Left lung (tissue), 10 donors: ENCODE results near the gene TMF1. TPM values are rescaled to one million over a fixed set of nuclear protein-coding genes. Genes with fewer than 3 reads are reported as not detected.
A peak's percentile ranks its signal among the peaks of the same experiment; 100 is the strongest.

ENCODE experiments used
- ATAC-seq: fragments of 200-7000 bp; cut with Tn5 transposase; one replicate; pipeline ENCODE4 v1.9.1; 2020; ENCODE audit warnings: moderate library complexity
- DNase-seq, 4 donors: peaks; one replicate each; pipeline ENCODE4 v3.0.0-alpha.2; 2013 to 2020
- H3K27ac ChIP-seq, 2 donors: fragments of 200-600 bp; sonication (generic) in 1 of 2; one replicate each; pipeline versions ENCODE4 v1.5.0 to v1.8.0; 2020 to 2021
- H3K27me3 ChIP-seq, 2 donors: fragments of 200-600 bp; sonication (generic) in 1 of 2; one replicate each; pipeline versions ENCODE4 v1.5.0 to v1.8.0; 2020 to 2021
- H3K36me3 ChIP-seq, 2 donors: fragments of 200-600 bp; sonication (generic) in 1 of 2; one replicate each; pipeline versions ENCODE4 v1.5.0 to v1.8.0; 2020 to 2021
- H3K4me1 ChIP-seq, 2 donors: fragments of 200-600 bp; one replicate each; pipeline ENCODE4 v1.8.0; 2021
- H3K4me3 ChIP-seq, 2 donors: fragments of 200-600 bp; sonication (generic) in 1 of 2; one replicate each; pipeline versions ENCODE4 v1.5.0 to v1.8.0; 2020 to 2021; ENCODE audit warnings: mild to moderate bottlenecking in 1 of 2
- H3K9me3 ChIP-seq, 2 donors: fragments of 200-600 bp; sonication (generic) in 1 of 2; one replicate each; pipeline versions ENCODE4 v1.5.0 to v1.8.0; 2020 to 2021
- intact Hi-C, 2 donors: fragments of 100-400 bp; cut with DNase I; formaldehyde crosslinking; loops; one replicate each; pipeline versions ENCODE4 v1.11.2 to v1.14.2; 2022
- polyA plus RNA-seq, 6 donors: library from polyadenylated mRNA; unstranded; fragments of 120-200 nt; gene quantifications; one replicate each; pipeline ENCODE4 v1.2.1, GENCODE V29; 2013; ENCODE audit not compliant: insufficient read length in 6 of 6
- total RNA-seq, 2 donors: library from RNA; stranded (reverse); fragmentation: NEBNext Ultra II Directional; extraction: Animal tissue kit (Norgen Biotek cat#: 25700); gene quantifications; one replicate each; pipeline ENCODE4 v1.2.1, GENCODE V29; 2021
- TF ChIP-seq, protein P1 (sequence below), 2 donors: fragments of 200-600 bp; sonication (generic) in 1 of 2; IDR thresholded peaks; one replicate each; pipeline versions ENCODE4 v1.5.0 to v1.8.0; 2021; ENCODE audit warnings: antibody characterized with exemption in 2 of 2
- donor health status: DM: no; HTN: yes; CAD: no.
- donor health status: DM: no; HTN: no; CAD: no.

Gene TMF1
- total and polyA plus RNA-seq, 8 donors: 38.4 to 61.1 (median 50.2) TPM

DNA sequence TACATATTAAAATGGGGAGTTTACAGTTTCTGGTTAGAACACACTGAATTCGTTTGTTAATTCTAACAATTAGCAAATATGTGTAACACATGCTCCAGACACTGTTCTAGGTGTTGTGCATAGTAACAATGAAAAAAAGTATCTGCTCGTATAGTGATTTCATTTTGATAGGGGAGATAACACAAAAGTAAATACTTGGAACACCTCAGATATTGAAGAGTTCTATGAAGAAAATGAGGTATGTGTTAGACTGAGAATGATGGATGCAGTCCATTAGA is 6.8 kb upstream of the TMF1 start:
- Histone ChIP-seq H3K36me3 (peaks cover 0 to 77% of the 10 kb centered on the region in 2 donors), H3K4me1 (no peaks in the 10 kb centered on the region), H3K9me3 (no peaks in the 10 kb centered on the region), H3K27me3 (no peaks in the 10 kb centered on the region), H3K27ac (peak overlapping the region in 1 of 2 donors; percentile 50), H3K4me3 (no peak overlapping the region)
- intact Hi-C loops: no loop called here
- DNase-seq (no peak), ATAC-seq (no peak)
- TF ChIP-seq, protein P1, sequence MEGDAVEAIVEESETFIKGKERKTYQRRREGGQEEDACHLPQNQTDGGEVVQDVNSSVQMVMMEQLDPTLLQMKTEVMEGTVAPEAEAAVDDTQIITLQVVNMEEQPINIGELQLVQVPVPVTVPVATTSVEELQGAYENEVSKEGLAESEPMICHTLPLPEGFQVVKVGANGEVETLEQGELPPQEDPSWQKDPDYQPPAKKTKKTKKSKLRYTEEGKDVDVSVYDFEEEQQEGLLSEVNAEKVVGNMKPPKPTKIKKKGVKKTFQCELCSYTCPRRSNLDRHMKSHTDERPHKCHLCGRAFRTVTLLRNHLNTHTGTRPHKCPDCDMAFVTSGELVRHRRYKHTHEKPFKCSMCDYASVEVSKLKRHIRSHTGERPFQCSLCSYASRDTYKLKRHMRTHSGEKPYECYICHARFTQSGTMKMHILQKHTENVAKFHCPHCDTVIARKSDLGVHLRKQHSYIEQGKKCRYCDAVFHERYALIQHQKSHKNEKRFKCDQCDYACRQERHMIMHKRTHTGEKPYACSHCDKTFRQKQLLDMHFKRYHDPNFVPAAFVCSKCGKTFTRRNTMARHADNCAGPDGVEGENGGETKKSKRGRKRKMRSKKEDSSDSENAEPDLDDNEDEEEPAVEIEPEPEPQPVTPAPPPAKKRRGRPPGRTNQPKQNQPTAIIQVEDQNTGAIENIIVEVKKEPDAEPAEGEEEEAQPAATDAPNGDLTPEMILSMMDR (IDR thresholded peaks at IDR 0.05): no peak

DNA sequence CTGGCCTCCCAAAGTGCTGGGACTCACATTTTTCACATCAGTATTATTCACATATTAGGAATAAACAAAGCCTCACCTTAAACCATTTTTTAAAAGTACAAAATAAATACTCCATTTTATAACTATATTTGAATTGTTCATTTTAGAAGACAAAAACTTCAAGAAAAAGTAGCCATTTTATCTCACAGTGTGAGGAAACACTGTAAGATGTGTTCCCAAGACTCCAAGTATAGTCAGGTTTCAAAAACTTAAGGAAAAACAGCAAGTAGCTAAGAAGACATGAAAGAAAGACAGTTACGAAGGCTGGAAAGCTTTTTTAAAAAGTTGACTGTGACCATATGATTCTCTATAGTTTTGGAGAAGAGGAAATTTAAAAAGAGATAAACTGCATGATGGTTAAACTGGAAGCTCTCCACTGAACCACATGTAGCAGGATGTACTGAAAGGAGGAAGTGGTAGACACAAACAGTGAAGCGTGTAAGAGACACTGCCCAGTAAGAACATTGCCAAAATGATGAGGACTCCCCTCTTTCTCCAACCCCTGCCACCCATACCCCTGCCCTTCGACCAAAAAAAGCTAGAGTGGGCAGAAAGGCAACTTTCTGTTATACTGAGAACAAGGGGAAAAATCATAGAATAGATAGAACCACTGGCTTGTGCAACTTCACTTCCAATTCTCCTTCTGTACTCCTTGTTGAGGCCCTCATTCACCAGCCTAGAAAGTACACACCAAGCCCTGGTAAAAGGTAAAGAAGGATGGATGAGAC is 6.2 kb upstream of the TMF1 start:
- Histone ChIP-seq H3K27me3 (no peaks in the 10 kb centered on the region), H3K9me3 (no peaks in the 10 kb centered on the region), H3K4me3 (no peak overlapping the region), H3K27ac (peak overlapping the region in 1 of 2 donors; percentile 50), H3K4me1 (no peaks in the 10 kb centered on the region), H3K36me3 (peaks cover 0 to 81% of the 10 kb centered on the region in 2 donors)
- intact Hi-C loops: no loop called here
- TF ChIP-seq, protein P1 (IDR thresholded peaks at IDR 0.05): no peak
- DNase-seq (no peak), ATAC-seq (peak; percentile 36)

DNA sequence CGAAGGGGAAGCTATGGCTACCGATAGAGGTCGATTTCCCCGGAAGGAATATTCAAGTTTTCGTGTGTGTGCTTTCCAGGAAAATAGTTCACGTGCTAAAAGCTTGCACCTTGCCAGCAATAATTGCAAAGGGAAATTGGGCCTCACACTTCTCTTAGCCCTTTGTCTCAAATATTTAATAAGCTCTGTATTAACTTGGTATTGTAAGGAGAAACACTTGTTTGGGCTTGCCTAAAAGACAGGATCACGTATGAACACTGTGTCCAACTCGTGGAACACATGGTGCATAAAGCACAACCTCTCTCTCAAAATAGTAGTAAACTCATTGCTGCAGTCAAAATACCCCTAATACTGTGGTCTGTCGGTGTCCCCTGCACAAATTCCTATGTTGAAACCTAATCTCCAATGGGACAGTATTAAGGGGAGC is 352 bp upstream of the TMF1 start:
- peaks cover 0 to 45% of the 10 kb centered on the region in 2 donors for H3K36me3 ChIP-seq
- ATAC-seq (peak; percentile 2), DNase-seq (peak in 1 of 4 donors; percentile 8)
- H3K27ac ChIP-seq: peak overlapping the region; percentile 96 to 98
- H3K9me3 ChIP-seq: no peaks in the 10 kb centered on the region
- H3K27me3 ChIP-seq: no peaks in the 10 kb centered on the region
- peaks cover 20 to 44% of the 10 kb centered on the region in 2 donors for H3K4me1 ChIP-seq
- TF ChIP-seq, protein P1 (IDR thresholded peaks at IDR 0.05): no peak
- H3K4me3 ChIP-seq: peak overlapping the region; percentile 75 to 96
- intact Hi-C loops: no loop called here

DNA sequence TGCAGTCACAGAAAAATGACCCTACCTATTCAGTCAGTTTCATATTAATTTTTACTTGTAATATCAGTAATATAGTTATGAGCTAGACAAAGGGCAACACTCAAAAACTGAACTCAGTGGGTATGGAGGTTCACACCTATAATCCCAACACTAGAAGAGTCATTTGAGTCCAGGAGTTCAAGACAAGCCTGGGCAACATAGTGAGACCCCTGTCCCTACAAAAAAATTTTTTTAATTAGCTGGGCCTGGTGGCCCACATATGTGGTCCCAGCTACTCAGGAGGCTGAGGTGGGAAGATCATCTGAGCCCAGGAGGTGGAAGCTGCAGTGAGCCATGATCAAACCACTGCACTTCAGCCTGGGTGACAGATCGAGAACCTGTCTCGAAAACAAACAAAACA is 3.1 kb downstream of the TMF1 start:
- Histone ChIP-seq H3K27ac (no peak overlapping the region), H3K36me3 (peaks cover 0 to 49% of the 10 kb centered on the region in 2 donors), H3K4me1 (peaks cover 25 to 55% of the 10 kb centered on the region in 2 donors), H3K27me3 (no peaks in the 10 kb centered on the region), H3K9me3 (no peaks in the 10 kb centered on the region), H3K4me3 (no peak overlapping the region)
- intact Hi-C loops: no loop called here
- ATAC-seq: no peak
- DNase-seq: no peak
- TF ChIP-seq, protein P1 (IDR thresholded peaks at IDR 0.05): no peak

DNA sequence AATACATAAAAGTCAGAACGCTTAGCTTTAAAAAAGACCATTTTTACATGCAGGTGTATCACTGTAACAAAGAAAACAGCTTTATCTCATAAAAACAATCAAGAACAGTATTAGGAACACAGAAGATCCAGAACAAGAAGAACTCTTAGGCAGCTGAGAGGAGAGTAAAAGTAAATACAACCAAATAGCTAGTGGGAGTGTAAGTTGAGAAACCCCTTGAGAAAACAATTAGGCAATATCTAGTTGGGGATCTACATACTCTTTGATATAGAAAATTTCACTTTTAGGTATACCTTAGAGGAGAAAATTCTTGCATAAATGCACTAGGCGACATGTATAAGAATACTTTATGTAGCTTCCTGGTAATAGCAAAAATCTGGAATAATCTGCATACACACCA is 7.5 kb downstream of the TMF1 start:
- no peak overlapping the region for H3K27ac ChIP-seq
- peaks cover 0 to 87% of the 10 kb centered on the region in 2 donors for H3K36me3 ChIP-seq
- no peak for DNase-seq
- intact Hi-C loops: no loop called here
- peak; percentile 64 for ATAC-seq
- no peak overlapping the region for H3K4me3 ChIP-seq
- no peaks in the 10 kb centered on the region for H3K27me3 ChIP-seq
- peaks cover 15 to 31% of the 10 kb centered on the region in 2 donors for H3K4me1 ChIP-seq
- H3K9me3 ChIP-seq: no peaks in the 10 kb centered on the region
- TF ChIP-seq, protein P1 (IDR thresholded peaks at IDR 0.05): no peak
